T-cell (primary cell): ENCODE measurements around the gene CDIP1. TPM values are rescaled to one million over a fixed set of nuclear protein-coding genes. Genes with fewer than 3 reads are reported as not detected.
A peak's percentile ranks its signal among the peaks of the same experiment; 100 is the strongest.

Experiments used
- ATAC-seq, 4 experiments: fragments of 200-7000 bp in 3 of 4; fragments of 150-1000 bp in 1 of 4; cut with Tn5 transposase; replicated peaks in 1 of 4; 1 replicate in 3 of 4; 2 replicates in 1 of 4; pipeline ENCODE4 v1.10.0; 2021; ENCODE audit warnings: moderate library complexity in 3 of 4, mild to moderate bottlenecking in 2 of 4, moderate number of reproducible peaks in 1 of 4
- CTCF ChIA-PET, 2 donors: fragments of 300-600 bp; sonication (Branson Sonifier 250); formaldehyde crosslinking; loops; one replicate each; lab custom pipeline; 2022; ENCODE audit warnings: antibody characterized with exemption in 2 of 2; lab: Charles Lee
- POLR2A ChIA-PET, 2 donors: fragments of 300-600 bp; sonication (Branson Sonifier 250); formaldehyde crosslinking; loops; one replicate each; lab custom pipeline; 2022; ENCODE audit warnings: antibody characterized with exemption in 2 of 2; lab: Charles Lee
- DNase-seq, 35 experiments: peaks; one replicate each; pipeline versions ENCODE4 v3.0.0 to v3.0.0-alpha.2; 2013 to 2023
- H3K27ac ChIP-seq: one replicate; pipeline ENCODE4 v1.5.1; 2013; ENCODE audit warnings: low read length
- H3K27me3 ChIP-seq, 2 experiments: replicated peaks in 1 of 2; 1 replicate in 1 of 2; 2 replicates in 1 of 2; pipeline versions ENCODE4 v1.6.1 to v1.7.0; 2013; ENCODE audit warnings: low read length in 1 of 2, mixed read lengths in 1 of 2; ENCODE audit not compliant: control insufficient read depth in 2 of 2, insufficient read depth in 2 of 2; ENCODE audit errors: extremely low read depth in 1 of 2
- H3K36me3 ChIP-seq, 2 donors: 1 replicate in 1 of 2; 2 replicates in 1 of 2; pipeline versions ENCODE4 v1.6.1 to v1.7.0; 2013; ENCODE audit warnings: low read length in 1 of 2; ENCODE audit not compliant: control insufficient read depth in 2 of 2, insufficient read depth in 1 of 2; ENCODE audit errors: extremely low read depth in 1 of 2
- H3K4me1 ChIP-seq, 2 experiments: 1 replicate in 1 of 2; 2 replicates in 1 of 2; pipeline versions ENCODE4 v1.6.1 to v1.7.0; 2013; ENCODE audit warnings: low read length in 2 of 2, mixed read lengths in 1 of 2; ENCODE audit not compliant: insufficient read depth in 2 of 2, control insufficient read depth in 1 of 2; ENCODE audit errors: extremely low read depth in 1 of 2
- H3K4me3 ChIP-seq, 2 donors: 1 replicate in 1 of 2; 2 replicates in 1 of 2; pipeline versions ENCODE4 v1.5.1 to v1.7.0; 2013; ENCODE audit warnings: mild to moderate bottlenecking in 2 of 2, low read length in 1 of 2, moderate library complexity in 1 of 2; ENCODE audit not compliant: control insufficient read depth in 1 of 2; ENCODE audit errors: extremely low read depth in 1 of 2
- H3K9me3 ChIP-seq: 2 replicates; pipeline ENCODE4 v1.7.0; 2013
- H3K27ac Mint-ChIP-seq, 2 donors: one replicate each; pipeline ENCODE4 v1.8.0; 2020 to 2021; ENCODE audit warnings: mild to moderate bottlenecking in 2 of 2, mixed read lengths in 2 of 2
- H3K27me3 Mint-ChIP-seq, 2 donors: one replicate each; pipeline ENCODE4 v1.8.0; 2021 to 2022; ENCODE audit warnings: mixed read lengths in 2 of 2
- H3K36me3 Mint-ChIP-seq: one replicate; pipeline ENCODE4 v1.8.0; 2021; ENCODE audit warnings: mixed read lengths
- H3K4me1 Mint-ChIP-seq, 3 donors: one replicate each; pipeline ENCODE4 v1.8.0; 2020 to 2022; ENCODE audit warnings: mixed read lengths in 3 of 3, mild to moderate bottlenecking in 1 of 3
- H3K4me3 Mint-ChIP-seq, 3 donors: one replicate each; pipeline ENCODE4 v1.8.0; 2020 to 2022; ENCODE audit warnings: mild to moderate bottlenecking in 3 of 3, mixed read lengths in 3 of 3, moderate library complexity in 3 of 3
- H3K9me3 Mint-ChIP-seq, 3 donors: one replicate each; pipeline ENCODE4 v1.8.0; 2020 to 2022; ENCODE audit warnings: mixed read lengths in 3 of 3
- WGBS: methylation state at CpG from one replicate; pipeline ENCODE4 v1.1.5; 2013; ENCODE audit warnings: missing lambda C conversion rate; ENCODE audit not compliant: insufficient coverage; 5-methylcytosine and 5-hydroxymethylcytosine counted together
- total RNA-seq, 35 experiments: library from RNA in 6 of 35; stranded (reverse) in 6 of 35; fragments of 120-200 nt in 1 of 35; gene quantifications; one replicate each; pipeline versions ENCODE4 v1.2.1 to v1.2.4 and lab custom pipeline; 2013 to 2026

The CDIP1 gene
- total RNA-seq, 5 donors from 2014 or later (not counting 1 experiment from before 2014, with no cell fraction given): 28.6 to 31.3 (median 29.7) TPM

GRCh38 chr16:4468972-4469371 lies 69.6 kb downstream of the CDIP1 start:
- ChIA-PET CTCF (no interaction called here), POLR2A (interaction anchor here in 1 of 2 donors (0.5 kb wide), 1 partner anchor 129 kb away, joined by 3 read pairs; no protein-coding TSS in a partner anchor)
- Histone ChIP-seq H3K27me3 (no peaks in the 10 kb centered on the region), H3K27ac (no peak overlapping the region), H3K9me3 (no peaks in the 10 kb centered on the region), H3K4me3 (no peak overlapping the region), H3K36me3 (peaks cover 6 to 29% of the 10 kb centered on the region in 2 donors), H3K4me1 (peaks cover 3 to 49% of the 10 kb centered on the region in 2 experiments)
- no peaks in the 10 kb centered on the region for H3K9me3 Mint-ChIP-seq
- H3K27me3 Mint-ChIP-seq: no peaks in the 10 kb centered on the region
- H3K36me3 Mint-ChIP-seq: peaks cover 29% of the 10 kb centered on the region
- DNase-seq (no peak), ATAC-seq (no peak)
- H3K27ac Mint-ChIP-seq: no peak overlapping the region
- H3K4me1 Mint-ChIP-seq: peaks cover 26 to 35% (median 31%) of the 10 kb centered on the region in 3 donors
- no peak overlapping the region for H3K4me3 Mint-ChIP-seq
- 99% methylated on average over 8 of the region's 10 CpGs for WGBS

GRCh38 chr16:4467916-4468315 lies 70.7 kb downstream of the CDIP1 start:
- ChIA-PET CTCF (no interaction called here), POLR2A (interaction anchor here (0.6 to 0.7 kb wide), 2 partner anchors 31 to 266 kb away, joined by 3 read pairs; partner anchors contain the start of gene ANKS3 (in 1 of the 2))
- Mint-ChIP-seq H3K4me3 (no peak overlapping the region), H3K36me3 (peaks cover 29% of the 10 kb centered on the region), H3K27me3 (no peaks in the 10 kb centered on the region), H3K27ac (no peak overlapping the region), H3K9me3 (no peaks in the 10 kb centered on the region), H3K4me1 (peaks cover 19 to 28% (median 25%) of the 10 kb centered on the region in 3 donors)
- ATAC-seq: no peak
- 99% methylated on average over 16 of the region's 16 CpGs for WGBS
- DNase-seq: no peak
- Histone ChIP-seq H3K27me3 (no peaks in the 10 kb centered on the region), H3K9me3 (no peaks in the 10 kb centered on the region), H3K4me3 (no peak overlapping the region), H3K4me1 (peaks cover 3 to 48% of the 10 kb centered on the region in 2 experiments), H3K27ac (no peak overlapping the region), H3K36me3 (peaks cover 13 to 39% of the 10 kb centered on the region in 2 donors)

- peak overlapping the region; percentile 83 for H3K27ac ChIP-seq
- POLR2A ChIA-PET: interaction anchor here (0.5 to 1.0 kb wide), 3 partner anchors 39 to 770 kb away, joined by 3 to 4 read pairs (median 3); no protein-coding TSS in a partner anchor
- H3K27me3 Mint-ChIP-seq: no peaks in the 10 kb centered on the region
- peaks cover 18 to 54% of the 10 kb centered on the region in 2 donors for H3K36me3 ChIP-seq
- peaks cover 15 to 24% (median 20%) of the 10 kb centered on the region in 3 donors for H3K4me1 Mint-ChIP-seq
- H3K27me3 ChIP-seq: no peaks in the 10 kb centered on the region
- peak overlapping the region in 2 of 3 donors; percentile 38 to 47 for H3K4me3 Mint-ChIP-seq
- H3K9me3 Mint-ChIP-seq: no peaks in the 10 kb centered on the region
- ATAC-seq (peak; percentile 80 to 94 (median 84)), DNase-seq (peak; percentile 30 to 84 (median 59))
- H3K9me3 ChIP-seq: no peaks in the 10 kb centered on the region
- peaks cover 26% of the 10 kb centered on the region for H3K36me3 Mint-ChIP-seq
- peak overlapping the region; percentile 84 to 86 for H3K27ac Mint-ChIP-seq
- no peak overlapping the region for H3K4me3 ChIP-seq
- peaks cover 3 to 48% of the 10 kb centered on the region in 2 experiments for H3K4me1 ChIP-seq
- WGBS: 61% methylated on average over 14 of the region's 32 CpGs
- CTCF ChIA-PET: interaction anchor here in 1 of 2 donors (0.8 to 1.2 kb wide), 4 partner anchors 10 to 150 kb away, joined by 3 to 5 read pairs (median 4); partner anchors contain the start of gene HMOX2
Observed at GRCh38 chr16:4465977-4466779, 72.4 kb downstream of the CDIP1 start.

- no peak overlapping the region for H3K27ac Mint-ChIP-seq
- Histone ChIP-seq H3K4me3 (no peak overlapping the region), H3K27me3 (no peaks in the 10 kb centered on the region), H3K9me3 (no peaks in the 10 kb centered on the region), H3K27ac (no peak overlapping the region), H3K4me1 (peaks cover 3 to 61% of the 10 kb centered on the region in 2 experiments), H3K36me3 (peaks cover 18 to 48% of the 10 kb centered on the region in 2 donors)
- no peaks in the 10 kb centered on the region for H3K9me3 Mint-ChIP-seq
- no peaks in the 10 kb centered on the region for H3K27me3 Mint-ChIP-seq
- CTCF ChIA-PET: no interaction called here
- peaks cover 22% of the 10 kb centered on the region for H3K36me3 Mint-ChIP-seq
- H3K4me1 Mint-ChIP-seq: peaks cover 29 to 40% (median 35%) of the 10 kb centered on the region in 3 donors
- POLR2A ChIA-PET: no interaction called here
- DNase-seq (no peak), ATAC-seq (no peak)
- WGBS: 94% methylated on average over 22 of the region's 22 CpGs
- no peak overlapping the region for H3K4me3 Mint-ChIP-seq
Observed at GRCh38 chr16:4463522-4464163, 74.9 kb downstream of the CDIP1 start.

GRCh38 chr16:4461250-4462085 lies 77.1 kb downstream of the CDIP1 start:
- no peak for ATAC-seq
- no peak overlapping the region for H3K4me3 ChIP-seq
- CTCF ChIA-PET: no interaction called here
- H3K9me3 ChIP-seq: no peaks in the 10 kb centered on the region
- peaks cover 3 to 46% of the 10 kb centered on the region in 2 experiments for H3K4me1 ChIP-seq
- H3K27ac ChIP-seq: no peak overlapping the region
- H3K27me3 Mint-ChIP-seq: no peaks in the 10 kb centered on the region
- peaks cover 14 to 44% of the 10 kb centered on the region in 2 donors for H3K36me3 ChIP-seq
- no peaks in the 10 kb centered on the region for H3K27me3 ChIP-seq
- H3K27ac Mint-ChIP-seq: peak overlapping the region; percentile 34 to 72
- 94% methylated on average over 24 of the region's 27 CpGs for WGBS
- peaks cover 20% of the 10 kb centered on the region for H3K36me3 Mint-ChIP-seq
- no peaks in the 10 kb centered on the region for H3K9me3 Mint-ChIP-seq
- DNase-seq: no peak
- H3K4me1 Mint-ChIP-seq: peaks cover 24 to 35% (median 30%) of the 10 kb centered on the region in 3 donors
- POLR2A ChIA-PET: no interaction called here
- H3K4me3 Mint-ChIP-seq: no peak overlapping the region
